Uterus (tissue), 4 donors: ENCODE data around the gene TRIM10. TPM values are rescaled to one million over a fixed set of nuclear protein-coding genes. Genes with fewer than 3 reads are reported as not detected.

ENCODE experiments used
- DNase-seq, 2 donors: peaks; one replicate each; pipeline ENCODE4 v3.0.0-alpha.2; 2019 to 2020
- H3K27ac ChIP-seq, 2 donors: fragments of 200-600 bp; sonication (generic); 1 replicate in 1 of 2; 2 replicates in 1 of 2; pipeline ENCODE4 v1.5.1; 2016 to 2018
- H3K27me3 ChIP-seq, 2 donors: fragments of 200-600 bp; sonication (generic); one replicate each; pipeline ENCODE4 v1.5.1; 2018 to 2019; ENCODE audit warnings: control low read depth in 1 of 2
- H3K36me3 ChIP-seq, 2 donors: fragments of 200-600 bp; sonication (generic); one replicate each; pipeline ENCODE4 v1.5.1; 2019; ENCODE audit warnings: control low read depth in 1 of 2
- H3K4me1 ChIP-seq, 2 donors: fragments of 200-600 bp; sonication (generic); one replicate each; pipeline ENCODE4 v1.5.1; 2018 to 2019; ENCODE audit warnings: control low read depth in 1 of 2
- H3K4me3 ChIP-seq, 2 donors: fragments of 200-600 bp; sonication (generic); 1 replicate in 1 of 2; 2 replicates in 1 of 2; pipeline ENCODE4 v1.5.1; 2018 to 2019; ENCODE audit warnings: mild to moderate bottlenecking in 1 of 2
- H3K9me3 ChIP-seq, 2 donors: fragments of 200-600 bp; sonication (generic); one replicate each; pipeline ENCODE4 v1.5.1; 2019; ENCODE audit warnings: control low read depth in 1 of 2
- CTCF ChIP-seq, 4 experiments: fragments of 200-600 bp in 2 of 4; fragments of 450-650 bp in 2 of 4; sonication (generic) in 2 of 4; IDR thresholded peaks; one replicate each; pipeline ENCODE4 v1.5.1; 2016 to 2019; ENCODE audit warnings: antibody characterized with exemption in 4 of 4, mild to moderate bottlenecking in 2 of 4, moderate library complexity in 1 of 4
- POLR2A ChIP-seq, 2 donors: fragments of 450-650 bp; IDR thresholded peaks; one replicate each; pipeline ENCODE4 v1.6.1; 2016; ENCODE audit warnings: antibody characterized with exemption in 2 of 2, mild to moderate bottlenecking in 1 of 2, moderate library complexity in 1 of 2
- intact Hi-C: fragments of 100-400 bp; cut with DNase I; formaldehyde crosslinking; loops from one replicate; pipeline ENCODE4 v1.15.1; 2023; ENCODE audit warnings: low total_unique reads
- total RNA-seq, 4 donors: library from RNA; depleted of rRNA in 3 of 4; stranded (reverse); fragments of >200 nt in 3 of 4; gene quantifications; one replicate each; pipeline versions ENCODE4 v1.1.0 to v1.2.4, GENCODE V29; 2014 to 2023
- donor health status: DM: yes; HTN: yes; CAD: no.

The TRIM10 gene
- total RNA-seq, 4 donors from 2014 or later, result 0.69 TPM; not detected in 3

GRCh38 chr6:30160008-30160784 is 815 bp downstream of the TRIM10 start:
- no peak for DNase-seq
- no peak overlapping the region for H3K27ac ChIP-seq
- H3K27me3 ChIP-seq, result peaks cover 0 to 4% of the 10 kb centered on the region in 2 donors
- H3K9me3 ChIP-seq, result no peaks in the 10 kb centered on the region
- H3K4me1 ChIP-seq, result no peaks in the 10 kb centered on the region
- intact Hi-C loops, result no loop called here
- TF ChIP-seq POLR2A (IDR thresholded peaks at IDR 0.05) (no peak), CTCF (IDR thresholded peaks at IDR 0.05) (no peak)
- no peak overlapping the region for H3K4me3 ChIP-seq
- H3K36me3 ChIP-seq, result no peaks in the 10 kb centered on the region

- no peaks in the 10 kb centered on the region for H3K9me3 ChIP-seq
- no peaks in the 10 kb centered on the region for H3K4me1 ChIP-seq
- no peaks in the 10 kb centered on the region for H3K36me3 ChIP-seq
- no peak overlapping the region for H3K27ac ChIP-seq
- H3K4me3 ChIP-seq, result no peak overlapping the region
- TF ChIP-seq POLR2A (IDR thresholded peaks at IDR 0.05), result no peak
- TF ChIP-seq CTCF (IDR thresholded peaks at IDR 0.05), result no peak
- H3K27me3 ChIP-seq, result peaks cover 0 to 4% of the 10 kb centered on the region in 2 donors
- DNase-seq, result no peak
- intact Hi-C loops, result no loop called here
Measured at GRCh38 chr6:30158475-30159040, 2.5 kb downstream of the TRIM10 start.

- Histone ChIP-seq H3K4me1 (no peaks in the 10 kb centered on the region), H3K36me3 (no peaks in the 10 kb centered on the region), H3K9me3 (no peaks in the 10 kb centered on the region), H3K27me3 (peaks cover 0 to 4% of the 10 kb centered on the region in 2 donors), H3K27ac (no peak overlapping the region), H3K4me3 (no peak overlapping the region)
- TF ChIP-seq CTCF (IDR thresholded peaks at IDR 0.05) (no peak), POLR2A (IDR thresholded peaks at IDR 0.05) (no peak)
- intact Hi-C loops, result no loop called here
- no peak for DNase-seq
Measured at GRCh38 chr6:30157999-30158398, 3.0 kb downstream of the TRIM10 start.

- no peak overlapping the region for H3K4me3 ChIP-seq
- TF ChIP-seq POLR2A (IDR thresholded peaks at IDR 0.05), result no peak
- H3K36me3 ChIP-seq, result no peaks in the 10 kb centered on the region
- peaks cover 0 to 4% of the 10 kb centered on the region in 2 donors for H3K27me3 ChIP-seq
- H3K9me3 ChIP-seq, result no peaks in the 10 kb centered on the region
- intact Hi-C loops, result no loop called here
- no peak for DNase-seq
- H3K4me1 ChIP-seq, result no peaks in the 10 kb centered on the region
- H3K27ac ChIP-seq, result no peak overlapping the region
Measured at GRCh38 chr6:30157581-30157980, 3.4 kb downstream of the TRIM10 start.

- Histone ChIP-seq H3K27ac (no peak overlapping the region), H3K4me3 (no peak overlapping the region), H3K27me3 (peaks cover 0 to 4% of the 10 kb centered on the region in 2 donors), H3K36me3 (no peaks in the 10 kb centered on the region), H3K4me1 (no peaks in the 10 kb centered on the region), H3K9me3 (no peaks in the 10 kb centered on the region)
- TF ChIP-seq CTCF (IDR thresholded peaks at IDR 0.05) (no peak), POLR2A (IDR thresholded peaks at IDR 0.05) (no peak)
- DNase-seq, result no peak
- intact Hi-C loops, result no loop called here
Measured at GRCh38 chr6:30156774-30157173, 4.2 kb downstream of the TRIM10 start.
